ENCODE data around the gene HOXA9. TPM values are rescaled to one million over a fixed set of nuclear protein-coding genes. Genes with fewer than 3 reads are reported as not detected.

Gene HOXA9
- total RNA-seq, 1 experiment from 2014 or later: 91.0 TPM

DNA sequence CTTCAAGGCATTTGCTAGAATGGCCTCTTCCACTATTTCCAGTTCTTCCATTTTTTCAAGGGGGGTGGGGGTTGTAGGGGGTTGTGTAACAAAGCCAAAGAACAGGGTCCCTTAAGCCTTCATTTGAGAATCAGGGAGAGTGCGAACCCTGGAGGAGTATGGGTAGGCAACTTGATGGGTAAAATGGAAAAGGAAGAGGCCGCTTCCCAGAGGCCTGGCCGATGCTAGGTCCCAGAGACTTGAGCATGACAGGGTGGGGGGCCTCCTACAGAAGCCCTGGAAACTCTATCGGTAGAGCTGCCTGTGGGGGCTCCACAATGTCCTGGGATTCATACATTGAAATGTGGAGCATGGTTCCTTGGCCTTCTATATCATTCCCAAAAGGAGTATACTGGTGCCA is 43.7 kb upstream of the HOXA9 start:
- no peaks in the 10 kb centered on the region for H3K27me3 ChIP-seq (ENCODE audit: insufficient read depth, low read length)
- H3K9me3 ChIP-seq (ENCODE audit: control insufficient read depth in 1 of 2, insufficient read depth in 1 of 2, low read depth in 1 of 2, low read length in 2 of 2): no peaks in the 10 kb centered on the region
- H2AFZ ChIP-seq (ENCODE audit: low read depth, low read length, poor library complexity, severe bottlenecking): no peak overlapping the region
- no peak overlapping the region for H3K27ac ChIP-seq (ENCODE audit: low read depth, low read length)
- intact Hi-C loops (cut with micrococcal nuclease): no loop called here
- peaks cover 4 to 14% of the 10 kb centered on the region in 2 experiments; a peak in 3 of 4 replicates for H3K4me1 ChIP-seq (ENCODE audit: control insufficient read depth in 1 of 2, insufficient read depth in 2 of 2, low read length in 2 of 2)
- no peaks in the 10 kb centered on the region for H4K20me1 ChIP-seq (ENCODE audit: insufficient read depth)
- H3K79me2 ChIP-seq (ENCODE audit: insufficient read depth, low read length): no peaks in the 10 kb centered on the region
- no peak overlapping the region for H3K4me2 ChIP-seq (ENCODE audit: low read length)
- H3K9me2 ChIP-seq (ENCODE audit: insufficient read depth): no peaks in the 10 kb centered on the region
- ATAC-seq (no peak), DNase-seq (ENCODE audit: low read depth, low spot score) (no peak)
- POLR2A ChIA-PET: interaction anchor here (0.6 kb wide), 1 partner anchor 1379 kb away, joined by 3 read pairs; no protein-coding TSS in a partner anchor
- CTCF ChIA-PET: interaction anchor here (0.7 to 1.6 kb wide), 4 partner anchors 9 to 1082 kb away, joined by 3 to 5 read pairs (median 4); partner anchors contain the start of gene HOXA13
- BruUV-seq (replicated peaks): no TSS peak
- RAD21 ChIA-PET (ENCODE audit: low non-redundant PET in 1 of 2, low total read pairs in 2 of 2, uncharacterized antibody in 2 of 2, unreplicated experiment in 2 of 2): no interaction called here
- TF ChIP-seq SIN3A (IDR thresholded peaks at IDR 0.05; ENCODE audit: low read depth) (no peak), ZFX (IDR thresholded peaks at IDR 0.05) (no peak), EGR1 (IDR thresholded peaks at IDR 0.05; ENCODE audit: low read depth) (no peak), CEBPB (IDR thresholded peaks at IDR 0.05; ENCODE audit: low read depth) (no peak), JUND (IDR thresholded peaks at IDR 0.05) (no peak), SP1 (IDR thresholded peaks at IDR 0.05; ENCODE audit: low read depth) (no peak), POLR2A (IDR thresholded peaks at IDR 0.05; ENCODE audit: borderline replicate concordance, extremely low read depth, insufficient read depth, insufficient read length) (no peak), FOSL1 (IDR thresholded peaks at IDR 0.05; ENCODE audit: low read depth) (no peak), ZNF274 (IDR thresholded peaks at IDR 0.05; ENCODE audit: low read depth, low read length) (no peak), CBX3 (IDR thresholded peaks at IDR 0.05; ENCODE audit: low read depth) (no peak), SRF (IDR thresholded peaks at IDR 0.05; ENCODE audit: low read depth) (no peak), ELF1 (IDR thresholded peaks at IDR 0.05; ENCODE audit: borderline replicate concordance, low read depth) (no peak), POLR2AphosphoS5 (IDR thresholded peaks at IDR 0.05; ENCODE audit: low read depth, low read length) (no peak)
- TF ChIP-seq, protein P1, sequence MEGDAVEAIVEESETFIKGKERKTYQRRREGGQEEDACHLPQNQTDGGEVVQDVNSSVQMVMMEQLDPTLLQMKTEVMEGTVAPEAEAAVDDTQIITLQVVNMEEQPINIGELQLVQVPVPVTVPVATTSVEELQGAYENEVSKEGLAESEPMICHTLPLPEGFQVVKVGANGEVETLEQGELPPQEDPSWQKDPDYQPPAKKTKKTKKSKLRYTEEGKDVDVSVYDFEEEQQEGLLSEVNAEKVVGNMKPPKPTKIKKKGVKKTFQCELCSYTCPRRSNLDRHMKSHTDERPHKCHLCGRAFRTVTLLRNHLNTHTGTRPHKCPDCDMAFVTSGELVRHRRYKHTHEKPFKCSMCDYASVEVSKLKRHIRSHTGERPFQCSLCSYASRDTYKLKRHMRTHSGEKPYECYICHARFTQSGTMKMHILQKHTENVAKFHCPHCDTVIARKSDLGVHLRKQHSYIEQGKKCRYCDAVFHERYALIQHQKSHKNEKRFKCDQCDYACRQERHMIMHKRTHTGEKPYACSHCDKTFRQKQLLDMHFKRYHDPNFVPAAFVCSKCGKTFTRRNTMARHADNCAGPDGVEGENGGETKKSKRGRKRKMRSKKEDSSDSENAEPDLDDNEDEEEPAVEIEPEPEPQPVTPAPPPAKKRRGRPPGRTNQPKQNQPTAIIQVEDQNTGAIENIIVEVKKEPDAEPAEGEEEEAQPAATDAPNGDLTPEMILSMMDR (IDR thresholded peaks at IDR 0.05 in 2 of 3, conservative IDR thresholded peaks at IDR 0.05 in 1 of 3; ENCODE audit: borderline replicate concordance in 1 of 3, insufficient read depth in 1 of 3, low read depth in 2 of 3, low read length in 2 of 3): no peak
- TF ChIP-seq, protein P2, sequence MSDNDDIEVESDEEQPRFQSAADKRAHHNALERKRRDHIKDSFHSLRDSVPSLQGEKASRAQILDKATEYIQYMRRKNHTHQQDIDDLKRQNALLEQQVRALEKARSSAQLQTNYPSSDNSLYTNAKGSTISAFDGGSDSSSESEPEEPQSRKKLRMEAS (IDR thresholded peaks at IDR 0.05): no peak
- TF ChIP-seq, protein P3, sequence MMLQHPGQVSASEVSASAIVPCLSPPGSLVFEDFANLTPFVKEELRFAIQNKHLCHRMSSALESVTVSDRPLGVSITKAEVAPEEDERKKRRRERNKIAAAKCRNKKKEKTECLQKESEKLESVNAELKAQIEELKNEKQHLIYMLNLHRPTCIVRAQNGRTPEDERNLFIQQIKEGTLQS (IDR thresholded peaks at IDR 0.05): no peak
- no peak overlapping the region for H3K4me3 ChIP-seq (replicated peaks in 1 of 2; ENCODE audit: low read depth in 1 of 2, low read length in 2 of 2)
- no peak overlapping the region for H3K9ac ChIP-seq (ENCODE audit: low read length)
- H3K36me3 ChIP-seq (ENCODE audit: control insufficient read depth in 1 of 2, insufficient read depth in 2 of 2, low read length in 2 of 2): no peaks in the 10 kb centered on the region
